Activated CD8-positive, alpha-beta memory T cell treated with anti-CD3 and anti-CD28 coated beads, Interleukin-2, amount 50 U/mL, for 24 hours (primary cell): ENCODE data around the gene PGM2L1.
"Not testable (repeated sequence)": the region's sequence is repeated elsewhere in the genome, so short reads cannot be mapped to it uniquely, and the experiment has no call there.

Experiments
- DNase-seq: peaks from one replicate; pipeline ENCODE4 v3.0.0-alpha.2; 2020; ENCODE audit errors: extremely low read depth

Gene PGM2L1

DNA sequence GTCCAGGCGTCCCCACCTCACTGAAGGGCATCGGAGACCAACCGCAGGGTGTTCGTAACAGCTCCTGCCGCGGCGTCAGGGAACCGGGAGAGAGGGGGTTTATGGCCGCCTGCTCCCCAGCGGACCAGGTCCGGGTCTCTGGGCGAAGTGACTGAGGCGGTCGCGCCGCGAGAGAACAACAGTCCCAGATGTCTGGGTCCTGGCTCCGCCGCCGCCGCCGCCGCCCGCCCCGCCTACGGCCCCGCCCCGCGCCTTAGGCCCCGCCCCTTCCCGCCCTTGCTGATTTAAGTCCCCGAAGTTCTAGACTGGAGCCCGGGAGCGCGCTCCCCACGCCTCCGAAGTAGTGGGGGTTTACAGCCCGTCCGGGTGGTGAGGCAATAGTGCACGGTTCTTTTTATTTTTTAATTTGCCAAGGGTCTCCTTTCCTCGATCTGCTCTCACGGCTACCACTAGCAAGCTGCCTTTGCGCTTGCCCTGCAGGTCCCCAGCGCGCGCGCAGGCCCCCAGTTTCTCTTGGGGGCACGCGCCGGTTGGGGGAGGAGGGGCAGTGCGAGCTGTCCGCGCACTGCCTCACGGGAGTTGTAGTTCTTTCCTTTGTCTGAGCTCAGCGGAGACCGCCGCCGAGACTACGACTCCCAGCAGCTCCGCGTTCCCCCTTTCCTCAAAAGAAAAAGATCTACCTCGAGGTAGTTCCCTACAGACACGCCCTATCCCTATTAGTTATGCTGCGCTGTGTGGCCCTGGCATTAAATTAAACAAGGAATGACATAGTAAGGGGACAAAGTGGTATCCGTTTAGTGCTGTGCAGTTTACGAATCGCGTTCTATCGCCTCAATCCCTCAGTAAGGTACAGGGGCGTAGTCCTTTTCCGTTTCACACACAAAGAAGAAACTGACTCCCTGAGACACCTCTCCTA, at the start of gene PGM2L1:
PGM2L1 (minus strand) TSS at position 190 of the 916 bp plus-strand sequence. CDS start 272 bp downstream, outside the sequence.
- peak; percentile 74 for DNase-seq

DNA sequence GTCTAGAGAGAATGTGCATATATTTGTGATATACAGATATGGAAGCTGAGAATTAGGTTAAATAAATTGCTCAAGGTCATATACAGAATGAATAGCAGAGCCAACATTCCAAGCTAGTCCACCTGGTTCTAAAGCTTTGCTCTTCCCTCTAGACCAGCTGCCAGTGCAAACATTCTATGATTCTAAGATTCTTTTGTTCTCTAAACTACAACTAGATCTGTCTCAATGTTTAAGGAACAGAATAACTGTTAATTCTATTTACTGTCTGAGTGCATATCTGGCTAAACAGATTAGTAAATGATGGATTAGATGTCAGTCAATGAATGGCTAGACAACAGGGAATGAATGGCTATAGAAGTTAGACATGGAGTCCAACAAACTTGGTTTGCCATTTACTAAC, 49.5 kb upstream of the PGM2L1 start:
- DNase-seq = no peak

GRCh38 chr11:74446532-74446938, 48.3 kb upstream of the PGM2L1 start:
- no peak for DNase-seq

GRCh38 chr11:74444173-74444826, 46.1 kb upstream of the PGM2L1 start:
- no peak for DNase-seq

GRCh38 chr11:74443071-74443864, 45.0 kb upstream of the PGM2L1 start:
- no peak for DNase-seq

DNA sequence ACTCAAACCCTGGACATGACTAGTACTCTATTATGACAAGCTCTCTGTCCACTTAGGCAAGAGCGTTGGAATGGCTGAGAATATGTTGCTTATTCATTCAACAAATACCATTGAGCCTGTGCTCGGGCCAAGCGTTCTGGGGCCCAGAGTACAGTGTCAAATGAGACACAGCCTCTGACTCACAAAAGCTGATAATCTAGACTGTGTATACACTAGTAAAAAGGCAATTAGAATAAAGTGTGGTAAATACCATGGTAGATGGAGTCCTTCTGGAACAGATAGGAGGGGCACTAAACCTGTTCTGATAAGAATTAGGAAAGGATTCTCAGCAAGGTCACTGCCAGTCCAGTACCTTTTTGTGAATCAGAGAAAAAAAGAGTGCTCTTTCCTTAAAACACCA, 44.4 kb upstream of the PGM2L1 start:
- DNase-seq = no peak

DNA sequence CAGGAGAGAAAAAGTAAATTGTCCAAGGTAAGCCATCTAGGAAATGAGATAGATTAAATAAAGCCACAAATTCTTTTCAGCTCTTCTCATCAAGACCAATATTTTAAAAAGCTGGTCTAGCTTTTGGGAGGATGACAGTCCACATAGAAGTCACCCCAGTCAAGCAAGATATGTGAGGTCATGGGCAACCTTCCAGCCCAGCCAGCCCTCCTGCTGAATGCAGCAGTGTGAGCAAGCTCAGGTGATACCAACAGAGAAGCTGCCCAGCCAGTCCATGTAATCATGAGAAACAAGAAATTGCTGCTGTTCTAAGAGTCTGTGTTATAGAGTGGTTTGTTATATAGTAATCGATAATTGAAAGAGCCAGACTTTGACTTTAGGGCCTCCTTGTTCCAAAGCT, 40.4 kb upstream of the PGM2L1 start:
- DNase-seq = no peak

- DNase-seq = no peak
Observed at GRCh38 chr11:74437441-74438042, 39.3 kb upstream of the PGM2L1 start.

DNA sequence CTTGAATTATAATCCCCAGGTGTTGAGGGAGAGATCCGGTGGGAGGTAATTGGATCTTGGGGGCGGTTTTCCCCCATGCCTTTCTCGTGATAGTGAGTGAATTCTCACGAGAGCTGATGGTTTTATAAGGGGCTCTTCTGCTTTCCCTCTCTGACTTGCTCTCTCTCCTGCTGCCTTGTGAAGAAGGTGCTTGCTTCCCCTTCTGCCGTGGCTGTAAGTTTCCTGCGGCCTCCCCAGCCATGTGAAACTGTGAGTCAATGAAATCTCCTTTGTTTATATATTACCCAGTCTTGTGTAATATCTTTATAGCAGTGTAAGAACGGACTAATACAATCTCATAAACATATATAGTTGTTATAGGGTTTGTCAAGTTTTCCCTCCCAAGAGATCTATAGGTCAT, 36.3 kb upstream of the PGM2L1 start:
- no peak for DNase-seq

DNA sequence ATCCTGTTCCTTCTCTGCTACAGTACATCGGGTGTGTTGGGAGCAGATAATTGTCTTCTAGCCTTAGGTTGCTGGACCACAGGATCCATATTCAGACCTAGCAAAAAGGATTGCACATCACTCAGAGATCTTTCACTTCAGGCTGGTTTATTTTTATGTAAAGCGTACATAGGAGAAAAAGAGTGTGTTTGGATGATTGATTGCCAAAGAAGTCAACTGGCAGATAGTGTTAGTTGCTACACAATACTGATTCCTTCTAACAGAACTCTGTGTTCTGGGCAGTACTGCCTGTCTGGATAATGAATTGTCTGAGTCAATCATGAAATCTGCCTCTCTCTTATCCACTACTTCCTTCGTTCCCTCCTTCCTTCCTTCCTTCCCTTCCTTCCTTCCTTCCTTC, 31.0 kb upstream of the PGM2L1 start:
- DNase-seq = no peak

GRCh38 chr11:74427384-74427886, 29.2 kb upstream of the PGM2L1 start:
- no peak for DNase-seq

DNA sequence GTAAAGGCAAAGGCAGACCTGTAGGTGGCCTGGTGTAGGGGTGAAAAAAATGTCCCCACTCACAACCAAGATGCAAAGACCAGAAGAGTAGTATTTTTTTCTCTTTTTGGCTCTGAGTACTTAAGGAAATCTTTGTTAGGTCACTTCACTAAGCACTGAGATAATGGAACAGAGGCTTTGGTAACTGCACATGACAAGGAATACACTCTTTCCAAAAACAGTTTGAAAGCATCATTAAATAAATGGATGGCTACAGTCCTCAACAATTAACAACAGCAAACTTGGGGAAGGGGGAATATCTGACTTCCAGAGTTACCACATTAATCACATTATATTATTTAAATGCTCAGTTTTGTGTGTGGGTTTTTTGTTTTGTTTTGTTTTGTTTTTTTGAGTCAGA, 26.9 kb upstream of the PGM2L1 start:
- no peak for DNase-seq

DNA sequence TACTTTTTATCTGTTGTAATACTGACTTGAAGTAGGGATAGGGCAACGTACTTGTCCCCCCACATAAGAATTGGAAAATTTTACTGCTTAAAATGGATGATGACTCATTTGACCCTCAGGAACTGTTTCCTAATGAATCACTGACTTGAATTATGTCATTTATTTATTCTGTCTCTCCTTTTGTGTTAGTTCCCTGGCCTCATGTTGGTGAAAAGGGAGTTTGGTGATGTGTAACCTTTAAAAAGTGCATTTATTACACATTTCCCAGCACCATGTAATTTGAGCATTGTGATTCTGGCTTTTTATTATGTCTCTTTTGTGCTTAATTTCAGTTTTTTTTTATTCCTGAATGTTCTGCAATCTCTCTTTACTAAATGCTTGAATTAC, 20.3 kb upstream of the PGM2L1 start:
- DNase-seq = no peak

DNA sequence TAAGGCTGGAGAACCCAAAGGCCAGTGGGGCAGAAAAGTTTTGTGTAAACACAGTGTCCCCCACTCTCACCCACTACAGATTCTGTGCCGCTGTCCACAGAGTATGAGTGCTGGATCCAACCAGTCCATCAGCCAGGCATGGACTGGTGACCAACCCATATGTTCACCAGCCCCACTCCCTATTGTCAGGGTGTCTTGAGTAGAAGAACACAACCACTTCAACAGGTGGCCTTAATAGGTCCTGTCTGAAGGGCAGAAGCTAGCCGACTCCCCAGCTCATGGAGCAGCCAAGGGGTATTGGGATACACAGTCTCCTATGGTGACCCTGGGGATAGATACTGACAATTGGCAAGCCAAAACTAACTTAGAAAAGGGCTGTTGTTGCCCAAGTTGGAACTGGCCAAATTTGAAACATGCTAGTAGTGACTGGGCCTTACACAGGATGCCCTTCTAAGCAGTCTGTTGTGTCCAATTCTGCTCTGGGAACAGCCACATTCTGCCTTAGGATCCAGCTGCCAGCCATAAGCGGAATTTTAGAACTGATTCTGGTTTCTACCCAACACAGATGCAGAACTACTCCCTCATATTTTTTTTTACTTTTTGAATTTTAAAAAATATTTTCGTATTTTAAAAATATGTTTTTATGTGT, 19.8 kb upstream of the PGM2L1 start:
- no peak for DNase-seq

DNA sequence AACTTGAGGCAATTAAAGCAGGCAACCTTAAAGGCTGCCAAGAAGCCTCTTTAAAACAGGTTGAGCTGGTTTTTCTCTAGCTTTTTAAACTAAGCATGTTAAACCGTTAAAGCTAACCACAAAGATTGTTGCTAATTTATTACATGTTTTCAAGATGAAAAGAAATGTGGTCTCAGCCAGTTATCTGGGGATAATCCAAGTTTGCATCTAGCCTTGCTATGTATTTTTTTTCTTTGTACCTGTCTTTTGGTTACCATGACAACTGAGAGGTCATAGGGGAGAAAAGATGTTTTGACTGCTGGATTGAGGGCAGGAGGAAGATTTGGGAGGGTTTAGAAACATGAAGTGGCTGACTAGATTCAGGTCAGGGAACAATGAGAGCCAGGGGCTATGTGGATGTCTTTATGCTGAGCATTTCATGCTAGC, 19.2 kb upstream of the PGM2L1 start:
- no peak for DNase-seq

GRCh38 chr11:74416974-74417373, 18.7 kb upstream of the PGM2L1 start:
- DNase-seq = not testable (repeated sequence)

- no peak for DNase-seq
Observed at GRCh38 chr11:74412733-74413359, 14.6 kb upstream of the PGM2L1 start.

GRCh38 chr11:74412321-74412720, 14.1 kb upstream of the PGM2L1 start:
- no peak for DNase-seq

- DNase-seq = no peak
Observed at GRCh38 chr11:74409633-74410032, 11.4 kb upstream of the PGM2L1 start.

DNA sequence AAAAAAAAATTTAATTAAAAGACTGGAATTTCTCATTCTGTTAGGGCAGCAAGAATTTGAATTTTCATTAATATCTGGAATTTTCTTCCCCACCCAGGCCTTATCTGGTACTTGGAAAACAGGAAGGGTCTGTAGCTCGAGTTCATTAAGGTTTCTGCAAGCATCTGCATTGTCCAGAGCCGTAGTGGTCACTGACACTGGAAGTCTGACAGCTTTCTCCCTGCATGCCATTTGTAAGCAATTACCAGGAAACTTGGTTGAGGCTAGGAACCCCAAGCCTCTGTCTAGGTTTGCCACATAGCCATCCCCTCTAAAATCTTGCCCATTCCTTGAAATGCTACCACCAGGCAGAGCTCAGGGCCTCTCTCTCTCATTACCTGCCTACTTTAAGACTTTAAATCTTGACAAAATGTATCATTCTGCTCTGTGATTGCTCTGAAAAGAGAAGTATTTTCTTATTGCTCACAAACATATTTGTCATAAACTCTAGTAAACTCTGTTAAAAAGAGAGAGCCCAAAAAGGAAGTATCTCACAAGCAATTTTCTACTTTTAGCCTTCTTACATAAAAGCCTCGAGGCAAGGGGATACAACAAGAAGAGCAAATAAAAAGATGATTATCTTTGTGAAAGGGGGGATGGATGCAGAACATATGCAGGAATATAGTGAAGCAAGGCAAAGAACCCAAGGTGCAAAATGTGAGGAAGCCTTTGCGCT, 5.5 kb upstream of the PGM2L1 start:
- no peak for DNase-seq
